NT2/D1 (cell line): ENCODE measurements around the gene LY86.

Experiments
- SUZ12 ChIP-seq: IDR thresholded peaks from 2 replicates; pipeline ENCODE4 v1.6.1; 2011; ENCODE audit not compliant: insufficient read length, insufficient read depth; ENCODE audit errors: extremely low read depth
- YY1 ChIP-seq: IDR thresholded peaks from 2 replicates; pipeline ENCODE4 v1.6.1; 2011; ENCODE audit not compliant: insufficient read length, insufficient read depth
- ZNF274 ChIP-seq: IDR thresholded peaks from 2 replicates; pipeline ENCODE4 v1.6.1; 2011; ENCODE audit warnings: mild to moderate bottlenecking, low read depth, low read length

DNA sequence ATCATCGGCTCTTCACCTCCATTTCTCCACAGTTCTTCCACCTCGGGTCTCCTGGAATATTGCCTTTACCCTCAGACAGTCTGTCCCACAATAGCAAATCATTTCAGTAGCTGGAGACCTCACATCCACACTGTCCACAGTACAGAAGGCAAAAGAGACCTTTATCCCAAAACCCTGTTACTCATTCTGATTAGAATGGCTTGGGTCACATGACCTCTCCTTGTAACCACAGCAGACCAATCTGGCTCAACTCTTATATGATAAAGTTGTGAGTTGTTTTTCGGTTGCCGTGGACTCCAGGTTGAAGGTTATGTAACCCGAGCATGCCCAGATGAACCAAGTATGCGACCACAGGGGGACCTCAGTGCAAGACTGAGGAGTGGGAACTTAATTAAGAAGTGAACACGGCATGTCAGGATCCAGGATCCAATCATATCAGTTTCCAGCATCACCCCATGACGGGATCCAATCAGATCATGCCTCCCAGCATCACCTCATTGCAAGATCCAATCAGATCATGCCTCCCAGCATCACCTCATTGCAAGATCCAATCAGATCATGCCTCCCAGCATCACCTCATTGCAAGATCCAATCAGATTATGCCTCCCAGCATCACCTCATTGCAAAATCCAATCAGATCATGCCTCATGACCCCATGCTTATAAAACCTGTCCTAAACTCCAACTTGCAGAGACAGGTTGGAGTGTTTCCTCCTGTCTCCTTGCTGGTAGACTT is 68.7 kb downstream of the LY86 start:
- TF ChIP-seq ZNF274 (no peak), SUZ12 (no peak), YY1 (no peak)
